Astrocyte of the cerebellum (primary cell): ENCODE results near the gene OR6N1.

ENCODE experiments used
- DNase-seq: peaks from one replicate; pipeline ENCODE4 v3.0.0-alpha.2; 2011; ENCODE audit warnings: low read depth
- H3K4me3 ChIP-seq: 2 replicates; pipeline ENCODE4 v1.5.1; 2011; ENCODE audit warnings: mild to moderate bottlenecking, low read depth, low read length, moderate library complexity
- in situ Hi-C: cut with HindIII; loops from 2 replicates; pipeline ENCODE4 v1.10.0; 2017; ENCODE audit warnings: low sequenced_read_pairs
- TF ChIP-seq, protein P1 (sequence below): IDR thresholded peaks from 2 replicates; pipeline ENCODE4 v1.5.1; 2012; ENCODE audit warnings: low read length, low read depth, moderate library complexity, mild to moderate bottlenecking; ENCODE audit errors: missing control alignments

Gene OR6N1

GRCh38 chr1:158714754-158715153 is 57.2 kb downstream of the OR6N1 start:
- TF ChIP-seq, protein P1, sequence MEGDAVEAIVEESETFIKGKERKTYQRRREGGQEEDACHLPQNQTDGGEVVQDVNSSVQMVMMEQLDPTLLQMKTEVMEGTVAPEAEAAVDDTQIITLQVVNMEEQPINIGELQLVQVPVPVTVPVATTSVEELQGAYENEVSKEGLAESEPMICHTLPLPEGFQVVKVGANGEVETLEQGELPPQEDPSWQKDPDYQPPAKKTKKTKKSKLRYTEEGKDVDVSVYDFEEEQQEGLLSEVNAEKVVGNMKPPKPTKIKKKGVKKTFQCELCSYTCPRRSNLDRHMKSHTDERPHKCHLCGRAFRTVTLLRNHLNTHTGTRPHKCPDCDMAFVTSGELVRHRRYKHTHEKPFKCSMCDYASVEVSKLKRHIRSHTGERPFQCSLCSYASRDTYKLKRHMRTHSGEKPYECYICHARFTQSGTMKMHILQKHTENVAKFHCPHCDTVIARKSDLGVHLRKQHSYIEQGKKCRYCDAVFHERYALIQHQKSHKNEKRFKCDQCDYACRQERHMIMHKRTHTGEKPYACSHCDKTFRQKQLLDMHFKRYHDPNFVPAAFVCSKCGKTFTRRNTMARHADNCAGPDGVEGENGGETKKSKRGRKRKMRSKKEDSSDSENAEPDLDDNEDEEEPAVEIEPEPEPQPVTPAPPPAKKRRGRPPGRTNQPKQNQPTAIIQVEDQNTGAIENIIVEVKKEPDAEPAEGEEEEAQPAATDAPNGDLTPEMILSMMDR = no peak
- in situ Hi-C loops = no loop called here
- no peak overlapping the region for H3K4me3 ChIP-seq
- DNase-seq = no peak
